HTR-8/SVneo (cell line): ENCODE measurements around the gene SPRR2E.
"Not testable (repeated sequence)": the region's sequence is repeated elsewhere in the genome, so short reads cannot be mapped to it uniquely, and the experiment has no call there.

Source experiments
- DNase-seq: peaks from one replicate; pipeline ENCODE4 v3.0.0; 2011; ENCODE audit warnings: low spot score, mixed read lengths; ENCODE audit not compliant: insufficient read length
- FAIRE-seq: peaks from 2 replicates; lab custom pipeline; 2011; peaks lifted over from hg19 to GRCh38; lab: Jason Lieb, UNC

The SPRR2E gene

DNA sequence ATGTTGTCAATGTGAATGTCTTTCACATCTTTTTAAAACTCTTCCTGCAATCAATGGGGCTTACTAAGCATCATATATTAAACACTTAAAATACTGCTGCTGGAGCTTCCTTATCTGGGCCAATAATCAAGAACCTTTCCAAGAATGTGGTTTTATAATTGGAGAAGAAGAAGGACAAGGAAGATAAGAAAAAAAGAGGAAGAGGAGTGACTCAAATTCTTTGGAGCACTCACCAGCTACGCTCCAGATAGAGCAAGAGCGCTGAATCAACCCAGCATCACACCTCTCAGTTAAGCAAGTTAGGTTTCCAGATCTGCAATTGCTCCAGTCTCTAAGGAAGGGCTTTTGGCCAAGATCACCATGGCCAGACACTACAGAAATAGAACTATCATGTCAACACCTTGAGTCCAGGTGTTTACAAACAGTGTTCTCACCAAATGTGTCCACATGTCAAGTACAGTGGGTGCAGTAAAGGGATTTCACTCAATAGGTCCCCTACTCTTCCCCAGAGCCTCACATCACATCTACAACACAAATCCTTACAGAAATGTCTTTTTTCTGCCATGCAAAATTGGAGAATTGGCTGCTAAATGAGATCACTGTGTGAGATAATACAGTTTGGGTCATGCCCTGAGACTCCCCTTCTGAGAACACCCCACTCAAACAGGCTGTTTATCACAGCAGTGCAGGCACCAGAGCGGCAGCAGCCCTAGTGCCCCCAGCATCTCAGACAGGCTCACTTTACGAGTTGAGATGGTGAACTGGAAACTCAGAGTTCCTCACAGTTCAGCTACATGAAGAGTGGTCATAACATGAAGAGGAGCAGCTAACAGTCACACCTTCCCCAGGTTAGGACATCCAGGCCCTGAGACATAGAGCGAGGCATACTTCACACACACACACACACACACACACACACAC lies 21.3 kb downstream of the SPRR2E start:
- FAIRE-seq = no peak
- DNase-seq = no peak

DNA sequence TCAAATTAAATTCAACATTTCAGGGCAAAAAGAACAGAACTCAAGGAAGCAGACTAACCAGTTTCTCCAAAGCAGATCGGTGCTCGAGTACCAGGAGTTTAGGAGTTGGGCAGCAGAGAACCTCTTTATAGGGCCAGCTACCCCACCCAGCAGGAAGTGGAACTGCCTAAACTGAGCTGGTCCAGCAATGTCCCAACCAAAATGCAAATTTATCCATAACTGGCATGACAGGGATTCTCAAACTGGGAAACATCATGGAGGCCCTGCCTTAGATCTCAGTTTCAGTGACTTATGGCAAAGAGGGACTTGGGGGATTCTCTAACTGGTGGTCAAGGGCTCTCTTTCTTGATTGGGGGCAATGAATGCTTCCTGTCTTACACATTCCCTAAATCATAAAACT lies 22.8 kb downstream of the SPRR2E start, which contains the start of gene SPRR2B:
TSS of gene SPRR2B (minus strand) at position 101 of the 400 bp plus-strand sequence. CDS start 772 bp downstream, outside the sequence.
- DNase-seq = no peak
- FAIRE-seq = no peak

- no peak for FAIRE-seq
- DNase-seq = no peak
Measured at GRCh38 chr1:153070243-153070642, 24.1 kb downstream of the SPRR2E start.

DNA sequence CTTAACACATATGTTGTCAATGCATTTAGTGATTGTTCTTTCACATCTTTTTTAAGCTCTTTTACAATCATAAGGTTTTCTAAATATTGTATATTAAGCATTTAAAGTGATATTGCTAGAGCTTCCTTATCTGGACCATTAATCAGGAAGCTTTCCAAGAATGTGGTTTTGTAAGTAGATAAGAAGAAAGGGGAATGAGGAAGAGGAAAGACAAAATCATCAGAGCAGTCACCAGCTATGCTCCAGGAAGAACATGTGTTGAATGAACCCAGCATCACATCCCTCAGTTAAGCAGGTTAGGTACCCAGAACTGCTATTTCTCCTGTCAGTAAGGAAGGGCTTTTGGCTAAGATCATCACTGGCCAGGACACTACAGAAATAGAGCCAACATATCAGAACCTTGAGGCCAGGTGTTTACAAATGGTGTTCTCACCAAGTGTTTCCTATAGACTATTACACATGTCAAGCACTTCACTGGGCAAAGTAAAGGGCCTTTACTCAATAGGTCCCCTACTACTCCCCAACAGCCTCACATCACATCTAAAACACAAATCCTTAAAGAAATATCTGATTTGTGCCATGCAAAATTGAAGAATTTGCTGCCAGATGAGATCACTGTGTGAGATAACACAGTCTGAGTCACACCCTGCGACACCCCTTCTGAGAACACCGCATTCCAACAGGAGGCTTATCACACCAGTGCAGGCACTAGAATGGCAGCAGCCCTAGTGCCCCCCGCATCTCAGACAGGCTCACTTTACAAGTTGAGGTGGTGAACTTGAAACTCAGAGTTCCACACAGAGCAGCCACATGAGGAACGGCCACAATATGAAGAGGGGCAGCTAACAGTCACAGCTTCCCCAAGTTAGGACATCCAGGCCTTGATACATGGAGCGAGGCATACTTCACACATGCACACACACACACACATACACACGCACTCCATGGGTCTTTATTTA lies 35.2 kb downstream of the SPRR2E start:
- FAIRE-seq (no peak), DNase-seq (no peak)

DNA sequence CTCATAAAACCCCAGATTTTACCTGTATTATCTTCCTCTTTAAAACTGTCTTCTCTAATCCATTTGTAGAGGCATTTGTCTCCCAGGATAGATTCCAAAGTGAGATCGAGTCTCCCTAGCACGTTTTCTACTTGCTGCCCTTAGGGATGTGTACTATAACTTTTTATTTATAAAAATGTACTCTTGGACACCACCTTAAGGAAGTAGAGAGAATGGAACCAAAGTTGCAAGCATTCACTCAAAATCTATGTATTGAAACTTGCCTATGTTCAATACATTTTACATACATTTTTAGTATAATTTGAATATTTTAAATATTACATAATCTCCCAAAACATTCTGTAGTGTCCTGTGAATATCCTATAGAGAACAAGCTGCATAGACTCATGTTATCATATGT lies 36.2 kb downstream of the SPRR2E start:
- FAIRE-seq = no peak
- DNase-seq = no peak

GRCh38 chr1:153057375-153057774 lies 37.0 kb downstream of the SPRR2E start, which contains the start of gene SPRR2A:
Gene SPRR2A (minus strand): TSS chr1:153057512. CDS start chr1:153056735, 777 bp downstream.
- FAIRE-seq = no peak
- no peak for DNase-seq

DNA sequence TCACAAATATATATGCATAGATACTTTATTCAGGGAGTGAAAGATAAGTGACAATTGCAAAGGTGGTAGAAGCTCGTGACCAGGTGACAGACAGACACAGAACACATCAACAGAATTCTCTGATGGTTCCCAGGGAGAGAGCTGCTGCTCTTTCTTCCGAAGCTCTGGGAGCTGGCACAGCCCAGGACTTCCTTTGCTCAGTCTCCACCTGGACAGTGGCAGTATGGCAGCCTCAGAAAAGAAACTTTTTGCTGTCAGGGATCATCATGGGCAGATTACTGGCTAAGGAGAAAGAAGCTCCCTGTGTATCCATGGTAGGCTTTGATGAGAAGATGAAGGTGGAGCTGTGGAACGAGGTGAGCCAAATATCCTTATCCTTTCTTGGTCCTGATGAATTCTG lies 38.2 kb downstream of the SPRR2E start:
- not testable (repeated sequence) for FAIRE-seq

GRCh38 chr1:153049211-153049610 lies 45.1 kb downstream of the SPRR2E start:
- no peak for FAIRE-seq
- no peak for DNase-seq

More for the DNA sequence above, 38.2 kb downstream of the SPRR2E start:
- not testable (repeated sequence) for DNase-seq
